ENCODE results near the gene BAZ2B.
"Not testable (repeated sequence)": the region's sequence is repeated elsewhere in the genome, so short reads cannot be mapped to it uniquely, and the experiment has no call there.

BAZ2B gene

GRCh38 chr2:159411460-159411859 lies 204.9 kb downstream of the BAZ2B start:
- DNase-seq (ENCODE audit: low read depth): no peak

- DNase-seq (ENCODE audit: low read depth): no peak
These were observed 206.1 kb downstream of the BAZ2B start for GRCh38 chr2:159410276-159410675.

DNA sequence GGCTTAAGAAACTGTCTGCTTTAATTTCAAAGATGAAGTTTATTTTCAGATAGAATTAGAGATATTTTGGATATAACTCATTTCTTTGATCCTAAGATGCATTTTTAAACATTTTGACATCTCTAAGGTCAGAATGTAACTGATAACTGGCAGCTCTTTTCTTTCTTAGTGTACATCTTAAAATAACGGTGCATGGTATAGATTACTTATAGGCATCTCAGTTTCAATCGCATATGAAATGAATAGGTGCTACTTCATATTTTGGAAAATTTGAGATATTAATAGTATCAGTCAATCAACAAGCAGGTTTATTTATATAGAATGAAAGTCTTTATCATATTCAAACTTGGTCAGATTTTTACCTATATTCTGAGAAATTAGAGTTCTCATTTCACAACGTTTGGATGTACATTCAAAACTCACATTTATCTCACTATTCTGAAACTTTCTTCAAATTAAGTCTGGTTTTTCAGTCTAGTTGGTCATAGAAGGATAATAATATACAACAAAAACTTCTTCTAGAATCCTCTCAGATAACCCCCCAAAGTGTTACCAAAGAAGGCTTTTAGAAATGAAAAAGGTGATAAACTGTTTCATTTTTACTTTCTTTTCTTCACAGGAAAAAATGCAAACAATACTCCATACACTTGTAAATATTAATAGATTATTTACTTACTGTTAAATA lies 207.1 kb downstream of the BAZ2B start:
- no peak for DNase-seq (ENCODE audit: low read depth)

GRCh38 chr2:159402790-159403189 lies 213.6 kb downstream of the BAZ2B start:
- no peak for DNase-seq (ENCODE audit: low read depth)

GRCh38 chr2:159402160-159402559 lies 214.2 kb downstream of the BAZ2B start:
- DNase-seq (ENCODE audit: low read depth): not testable (repeated sequence)

GRCh38 chr2:159399716-159400415 lies 216.5 kb downstream of the BAZ2B start:
- DNase-seq (ENCODE audit: low read depth): no peak

GRCh38 chr2:159396799-159397198 lies 219.5 kb downstream of the BAZ2B start:
- no peak for DNase-seq (ENCODE audit: low read depth)

- DNase-seq (ENCODE audit: low read depth): no peak
These were observed 233.8 kb downstream of the BAZ2B start for GRCh38 chr2:159382447-159383028.

DNA sequence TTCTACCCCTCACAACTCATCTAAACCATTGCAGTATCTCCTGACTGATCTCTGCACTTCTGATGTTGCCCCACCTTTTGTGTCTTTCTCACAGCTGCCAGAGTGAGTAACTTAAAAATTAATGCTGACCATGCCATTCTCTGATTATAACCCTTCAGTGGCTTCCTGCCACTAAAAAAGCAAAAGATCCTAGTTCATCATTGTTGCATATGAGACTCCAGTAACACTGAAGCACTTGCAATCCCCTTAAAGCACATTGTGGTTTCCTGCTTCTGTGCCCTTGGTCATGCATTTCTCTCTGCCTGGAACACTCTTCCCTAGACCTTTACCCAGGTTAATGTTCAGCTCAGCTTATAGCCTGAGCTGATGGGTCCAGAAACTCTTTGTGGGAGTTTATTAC lies 234.8 kb downstream of the BAZ2B start:
- no peak for DNase-seq (ENCODE audit: low read depth)

DNA sequence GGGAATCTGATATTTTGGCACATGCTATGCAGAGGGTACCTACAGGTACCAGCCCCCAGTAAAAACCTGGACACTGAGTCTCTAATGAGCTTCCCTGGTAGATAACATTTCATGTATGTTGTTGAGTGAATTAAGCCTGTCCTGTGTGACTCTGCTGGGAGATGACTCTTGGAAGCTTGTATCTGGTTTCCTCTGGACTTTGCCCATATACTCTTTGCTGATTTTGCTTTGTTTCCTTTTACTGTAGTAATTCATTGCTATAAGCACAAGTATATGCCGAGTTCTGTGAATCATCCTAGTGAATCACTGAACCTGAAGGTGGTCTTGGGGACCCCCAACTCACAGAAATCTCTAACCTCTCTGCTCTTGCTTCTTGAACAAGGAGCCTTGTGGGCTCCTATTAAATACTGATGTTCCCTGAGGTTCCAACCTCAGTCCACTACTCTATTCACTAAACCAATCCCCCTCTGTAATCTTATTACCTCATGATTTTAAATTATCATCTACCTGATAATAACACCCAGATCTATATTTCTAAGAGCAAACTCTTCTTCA lies 235.6 kb downstream of the BAZ2B start:
- DNase-seq (ENCODE audit: low read depth): no peak

- DNase-seq (ENCODE audit: low read depth): no peak
These were observed 237.2 kb downstream of the BAZ2B start for GRCh38 chr2:159379181-159379580.

DNA sequence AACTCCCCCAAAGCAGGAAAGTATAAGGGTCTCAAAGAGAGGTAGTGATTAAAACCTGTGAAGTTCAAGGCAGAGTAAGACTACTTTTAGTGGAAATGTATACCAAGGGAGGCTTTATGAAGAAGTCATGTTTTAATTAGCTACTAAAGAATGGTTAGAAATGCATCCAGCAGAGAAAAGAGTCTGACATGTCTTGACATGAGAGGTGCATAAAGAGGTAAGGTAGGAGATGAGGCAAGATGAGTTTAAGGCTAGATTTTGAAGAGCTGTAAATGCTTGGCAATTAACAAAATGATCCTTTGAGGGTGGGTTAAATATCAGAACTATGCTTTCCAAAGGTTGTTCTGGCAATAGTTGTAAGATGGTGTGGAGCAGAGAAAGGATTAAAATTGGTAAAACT lies 241.1 kb downstream of the BAZ2B start:
- no peak for DNase-seq (ENCODE audit: low read depth)

DNA sequence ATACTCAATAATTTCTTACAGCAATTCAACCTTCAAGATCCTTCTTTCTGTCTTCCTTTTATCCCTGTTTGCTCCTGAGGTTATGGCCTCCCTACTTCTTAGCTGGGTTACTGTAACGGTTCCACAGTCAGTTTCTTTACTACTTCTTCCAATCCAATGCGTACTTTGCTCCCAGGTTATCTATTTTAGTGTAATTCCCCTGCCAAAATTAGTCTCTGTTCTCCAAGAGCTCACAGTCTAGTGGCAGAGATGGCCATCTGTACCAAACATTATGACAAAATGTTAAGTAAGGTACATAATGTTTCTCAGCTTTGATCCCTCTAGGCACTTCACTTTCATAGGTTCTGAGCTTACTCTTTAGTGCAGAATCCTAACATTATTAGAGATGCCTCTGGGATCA lies 244.8 kb downstream of the BAZ2B start:
- DNase-seq (ENCODE audit: low read depth): no peak

DNA sequence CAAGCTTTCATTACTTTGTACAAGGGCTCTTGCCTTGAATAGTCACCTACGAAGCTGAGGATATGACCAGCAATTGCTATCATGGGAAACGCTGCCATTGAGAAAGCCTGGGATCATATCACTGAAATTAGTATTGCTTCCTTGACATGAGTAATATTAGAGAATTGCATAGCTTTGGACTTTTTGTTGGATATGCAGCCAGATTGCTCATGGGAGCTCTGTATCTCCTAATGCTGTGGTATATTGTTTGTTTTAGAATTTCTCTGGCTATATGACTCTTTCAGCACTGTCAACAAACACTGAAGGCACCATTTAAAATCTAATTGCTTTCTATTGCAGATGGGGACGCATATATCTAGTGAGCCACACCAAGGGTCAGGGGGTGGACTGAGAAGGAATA lies 249.8 kb downstream of the BAZ2B start:
- DNase-seq (ENCODE audit: low read depth): no peak

DNA sequence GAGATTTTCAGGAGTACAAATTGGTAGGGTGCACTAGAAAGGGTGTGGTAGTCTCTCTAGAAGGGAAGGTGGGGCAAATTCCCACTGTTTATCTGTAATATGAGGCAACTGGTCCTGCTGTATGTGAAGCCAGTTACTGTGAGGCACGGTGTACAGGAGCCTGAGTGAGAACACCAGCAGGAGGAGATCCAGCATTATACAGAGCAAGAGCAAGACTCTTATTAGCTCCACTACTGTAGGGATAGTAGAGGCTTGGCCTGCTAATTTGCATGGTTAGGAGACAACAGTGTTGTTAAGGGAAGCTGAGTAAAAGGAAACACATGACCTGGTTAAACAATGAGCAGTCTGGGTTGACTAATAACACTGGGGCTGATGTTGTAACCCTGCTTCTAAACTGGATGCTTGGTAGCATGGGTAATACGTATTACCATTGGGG lies 253.5 kb downstream of the BAZ2B start:
- DNase-seq (ENCODE audit: low read depth): no peak

GRCh38 chr2:159362094-159362493 lies 254.3 kb downstream of the BAZ2B start:
- DNase-seq (ENCODE audit: low read depth): no peak

- not testable (repeated sequence) for DNase-seq (ENCODE audit: low read depth)
These were observed 254.7 kb downstream of the BAZ2B start for GRCh38 chr2:159361603-159362002.

- no peak for DNase-seq (ENCODE audit: low read depth)
These were observed 260.2 kb downstream of the BAZ2B start for GRCh38 chr2:159356053-159356554.

DNA sequence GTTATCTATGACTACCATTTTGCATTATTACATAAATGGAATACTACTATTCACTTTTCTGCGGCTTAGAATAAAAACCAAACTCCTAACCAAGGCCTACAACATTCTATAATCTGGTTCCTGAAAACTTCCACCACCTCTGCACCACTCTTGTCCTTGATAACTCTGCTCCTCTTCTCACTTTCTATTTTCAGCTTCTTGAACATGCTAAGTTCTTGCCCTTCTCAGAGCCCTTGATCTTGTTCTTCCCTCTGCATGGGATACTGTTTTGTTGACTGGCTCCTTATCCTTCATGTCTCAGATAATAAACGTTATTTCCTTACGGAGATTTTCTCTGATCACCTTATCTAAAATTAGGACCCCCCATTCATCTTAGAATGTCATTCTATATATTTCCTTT lies 264.4 kb downstream of the BAZ2B start:
- no peak for DNase-seq (ENCODE audit: low read depth)

DNA sequence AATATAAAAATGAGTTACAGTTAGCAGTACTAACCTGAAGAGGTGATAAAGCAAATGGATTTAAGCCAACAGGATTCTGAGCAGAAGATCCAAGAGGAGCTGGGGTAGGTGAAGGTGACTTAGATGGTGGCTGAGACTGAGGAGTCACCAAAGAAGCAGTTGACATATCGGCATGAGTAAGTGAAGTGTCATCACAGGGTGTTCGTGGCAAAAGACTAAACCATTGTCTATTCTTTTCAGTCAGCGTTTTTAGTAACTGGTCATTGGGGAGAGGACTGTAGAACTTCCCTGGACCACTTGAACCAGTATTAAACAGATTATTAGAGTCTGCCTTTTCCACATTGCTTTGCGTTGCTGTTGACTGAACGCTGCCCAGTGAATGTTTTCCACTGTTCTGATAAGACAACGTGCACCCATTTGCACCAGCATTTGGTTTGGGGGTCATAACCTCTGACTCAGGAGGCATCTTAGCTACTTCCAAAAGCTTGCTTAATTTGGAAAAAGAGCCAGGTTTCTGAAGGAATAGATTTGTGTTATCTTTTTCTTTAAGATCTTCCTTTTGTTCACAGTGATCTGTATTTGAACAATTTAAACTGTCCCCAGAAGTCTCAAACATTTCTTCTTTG lies 266.6 kb downstream of the BAZ2B start:
- DNase-seq (ENCODE audit: low read depth): no peak

DNA sequence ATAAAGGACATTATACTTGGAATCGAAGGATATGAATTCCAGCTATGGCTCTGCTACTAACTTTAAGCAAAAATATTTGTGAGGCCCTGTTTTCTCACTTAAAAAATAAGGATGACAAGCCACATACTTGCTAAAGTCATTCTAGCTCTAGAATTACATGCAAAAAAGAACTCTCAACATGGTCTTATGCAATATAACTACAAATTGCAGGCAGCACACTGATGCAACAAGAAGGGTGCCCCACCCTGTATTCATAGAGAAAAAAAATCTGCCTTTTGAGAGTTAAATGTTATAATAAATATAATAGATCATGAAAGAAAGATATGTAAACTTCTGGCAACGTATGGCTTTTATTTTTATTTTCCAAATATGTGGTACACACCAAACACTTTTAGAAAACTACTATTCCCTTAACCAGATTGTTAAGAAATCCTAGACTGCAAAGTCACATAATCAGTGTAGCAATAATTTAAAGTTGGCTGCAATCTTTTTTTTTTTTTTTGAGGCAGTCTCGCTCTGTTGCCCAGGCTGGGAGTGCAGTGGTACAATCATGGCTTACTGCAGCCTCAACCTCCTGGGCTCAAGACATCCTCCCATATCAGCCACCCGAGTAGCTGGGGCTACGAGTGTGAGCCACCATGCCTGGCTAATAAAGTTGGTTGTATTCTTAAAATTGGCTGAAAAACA lies 289.6 kb downstream of the BAZ2B start:
- DNase-seq (ENCODE audit: low read depth): no peak

- no peak for DNase-seq (ENCODE audit: low read depth)
These were observed 293.9 kb downstream of the BAZ2B start for GRCh38 chr2:159322419-159322818.
